Cardiac muscle cell (in vitro differentiated cells and primary cell): ENCODE results near the gene C1RL. TPM values are rescaled to one million over a fixed set of nuclear protein-coding genes. Genes with fewer than 3 reads are reported as not detected.
A peak's percentile ranks its signal among the peaks of the same experiment; 100 is the strongest.

Source experiments
- DNase-seq, 2 donors: peaks; one replicate each; pipeline versions ENCODE4 v3.0.0 to v3.0.0-alpha.2; 2010 to 2017; ENCODE audit warnings: low read depth in 1 of 2, low spot score in 1 of 2
- H3K27ac ChIP-seq: fragments of 200-600 bp; sonication (generic); 2 replicates; pipeline ENCODE4 v1.5.1; 2016
- H3K27me3 ChIP-seq: fragments of 200-600 bp; sonication (generic); 2 replicates; pipeline ENCODE4 v1.6.0; 2016; ENCODE audit warnings: control low read depth
- H3K36me3 ChIP-seq: fragments of 200-600 bp; sonication (generic); 2 replicates; pipeline ENCODE4 v1.5.1; 2016; ENCODE audit warnings: control low read depth
- H3K4me1 ChIP-seq: fragments of 200-600 bp; sonication (generic); 2 replicates; pipeline ENCODE4 v1.8.1; 2017; ENCODE audit warnings: low read depth, mild to moderate bottlenecking, mixed run types
- H3K4me3 ChIP-seq: fragments of 200-600 bp; sonication (generic); 2 replicates; pipeline ENCODE4 v1.5.1; 2016; ENCODE audit warnings: mild to moderate bottlenecking
- H3K9me3 ChIP-seq: fragments of 200-600 bp; sonication (generic); 2 replicates; pipeline ENCODE4 v1.5.1; 2017; ENCODE audit warnings: low read depth, mild to moderate bottlenecking, control low read depth
- CTCF ChIP-seq: IDR thresholded peaks from 2 replicates; pipeline ENCODE4 v1.5.1; 2012; ENCODE audit warnings: low read depth, mild to moderate bottlenecking, low read length
- polyA plus RNA-seq: library from polyadenylated mRNA; unstranded; fragments of >200 nt; fragmentation: Nextera tagmentation; extraction: Ambion mirVana; gene quantifications from 2 replicates; pipeline ENCODE4 v1.2.1, GENCODE V29; 2016
- total RNA-seq: library from RNA; depleted of rRNA; stranded (reverse); fragments of >200 nt; gene quantifications from 2 replicates; pipeline ENCODE4 v1.2.3, GENCODE V29; 2016

Gene C1RL
- total and polyA plus RNA-seq, 2 experiments from 2014 or later: 14.3 to 32.4 TPM

GRCh38 chr12:7122811-7123769 is 14.1 kb upstream of the C1RL start:
- Histone ChIP-seq H3K4me1 (no peaks in the 10 kb centered on the region), H3K4me3 (no peak overlapping the region), H3K27me3 (peaks cover 4% of the 10 kb centered on the region), H3K36me3 (no peaks in the 10 kb centered on the region), H3K9me3 (no peaks in the 10 kb centered on the region), H3K27ac (no peak overlapping the region)
- peak in 1 of 2 donors; percentile 19 for DNase-seq
- no peak for TF ChIP-seq CTCF

- H3K9me3 ChIP-seq: no peaks in the 10 kb centered on the region
- H3K4me3 ChIP-seq: no peak overlapping the region
- no peaks in the 10 kb centered on the region for H3K36me3 ChIP-seq
- no peak overlapping the region for H3K27ac ChIP-seq
- H3K27me3 ChIP-seq: peaks cover 4% of the 10 kb centered on the region
- no peak for DNase-seq
- no peaks in the 10 kb centered on the region for H3K4me1 ChIP-seq
- no peak for TF ChIP-seq CTCF
These were observed 12.3 kb upstream of the C1RL start for GRCh38 chr12:7121324-7121723.

DNA sequence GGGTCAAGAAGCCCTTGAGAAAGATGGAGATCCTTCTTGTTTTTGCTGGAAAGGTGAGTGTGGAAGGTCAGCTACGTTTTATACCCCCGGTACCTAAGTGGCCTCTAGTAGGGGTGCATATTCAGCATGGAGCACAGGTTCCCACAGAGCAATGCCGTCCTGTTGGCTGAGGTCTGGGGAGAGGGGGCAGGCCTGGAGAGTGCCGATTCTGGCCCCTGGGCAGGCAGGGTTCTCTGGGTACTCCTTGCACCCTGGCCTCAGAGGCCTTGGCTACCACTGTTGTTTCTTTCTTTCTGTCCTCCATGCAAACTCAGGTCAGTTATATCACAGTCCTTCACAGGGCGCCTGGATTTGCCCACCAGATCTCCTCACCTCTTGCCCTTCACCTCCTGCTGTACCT is 11.2 kb upstream of the C1RL start:
- no peak overlapping the region for H3K27ac ChIP-seq
- TF ChIP-seq CTCF: no peak
- no peaks in the 10 kb centered on the region for H3K9me3 ChIP-seq
- H3K4me1 ChIP-seq: no peaks in the 10 kb centered on the region
- no peak for DNase-seq
- H3K27me3 ChIP-seq: peaks cover 4% of the 10 kb centered on the region
- no peak overlapping the region for H3K4me3 ChIP-seq
- H3K36me3 ChIP-seq: no peaks in the 10 kb centered on the region

- Histone ChIP-seq H3K4me1 (no peaks in the 10 kb centered on the region), H3K36me3 (no peaks in the 10 kb centered on the region), H3K9me3 (no peaks in the 10 kb centered on the region), H3K4me3 (no peak overlapping the region), H3K27ac (no peak overlapping the region), H3K27me3 (no peaks in the 10 kb centered on the region)
- no peak for TF ChIP-seq CTCF
- DNase-seq: no peak
These were observed 9.9 kb upstream of the C1RL start for GRCh38 chr12:7118881-7119280.

DNA sequence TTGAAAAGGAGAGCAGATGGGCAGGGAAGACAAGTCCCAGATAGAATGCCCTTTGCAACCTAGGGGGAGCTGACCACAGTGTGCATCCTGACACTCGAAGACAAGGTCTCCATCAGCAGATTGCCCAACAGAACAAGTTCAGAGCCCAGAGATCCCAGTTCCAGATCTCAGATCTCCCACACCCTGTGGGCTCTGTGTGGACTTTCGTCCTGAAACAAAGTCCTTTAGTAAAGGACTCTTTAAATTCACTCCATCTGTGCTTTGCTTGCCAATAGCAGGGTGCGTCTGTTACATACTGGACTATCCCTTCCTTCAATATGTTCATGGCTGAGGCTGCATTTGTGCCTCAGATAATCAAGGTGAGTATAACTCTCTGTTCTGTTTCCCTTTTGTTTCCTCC is 8.7 kb upstream of the C1RL start:
- Histone ChIP-seq H3K9me3 (no peaks in the 10 kb centered on the region), H3K27ac (no peak overlapping the region), H3K36me3 (no peaks in the 10 kb centered on the region), H3K27me3 (no peaks in the 10 kb centered on the region), H3K4me3 (no peak overlapping the region), H3K4me1 (no peaks in the 10 kb centered on the region)
- no peak for TF ChIP-seq CTCF
- no peak for DNase-seq
